HepG2 (cell line): ENCODE results near the gene C9orf43. TPM values are rescaled to one million over a fixed set of nuclear protein-coding genes. Genes with fewer than 3 reads are reported as not detected.
A peak's percentile ranks its signal among the peaks of the same experiment; 100 is the strongest.

Experiments
- ATAC-seq: fragments of 200-7000 bp; cut with Tn5 transposase; 3 replicates; pipeline ENCODE4 v1.9.1; 2020; ENCODE audit warnings: mild to moderate bottlenecking, moderate library complexity
- BruUV-seq: library from RNA; stranded (reverse); fragments of 400-500 nt; replicated peaks from 2 replicates; lab custom pipeline; 2021; lab: Mats Ljungman, UMichigan
- CTCF ChIA-PET: fragments of 300-600 bp; formaldehyde crosslinking; extraction: SDS; loops from one replicate; lab custom pipeline; 2021; ENCODE audit warnings: low total read pairs, inconsistent platforms, low intra/inter-chr PET ratio; lab: Yijun Ruan, JAX
- POLR2A ChIA-PET: fragments of 350-600 bp; sonication (Branson Sonifier 250); formaldehyde crosslinking; loops from one replicate; lab custom pipeline; 2020; ENCODE audit warnings: antibody characterized with exemption, inconsistent platforms; lab: Yijun Ruan, JAX
- DNase-seq: peaks from one replicate; pipeline ENCODE4 v3.0.0-alpha.2; 2015; ENCODE audit warnings: low spot score
- FAIRE-seq: peaks from 3 replicates; lab custom pipeline; 2011; peaks lifted over from hg19 to GRCh38; lab: Jason Lieb, UNC
- H2AFZ ChIP-seq: one replicate; pipeline ENCODE4 v1.6.1; 2011; ENCODE audit warnings: low read length, inconsistent platforms
- H3K27ac ChIP-seq: fragments of 300-600 bp; 3 replicates; pipeline ENCODE4 v1.8.0; 2011; ENCODE audit warnings: mixed run types, mild to moderate bottlenecking, mixed read lengths, low read length, inconsistent platforms; ENCODE audit not compliant: insufficient read depth; ENCODE audit errors: extremely low read length
- H3K27me3 ChIP-seq, 2 experiments: fragments of 200-600 bp in 1 of 2; 2 replicates in 1 of 2; 3 replicates in 1 of 2; pipeline versions ENCODE4 v1.6.0 to v1.8.0; 2011; ENCODE audit warnings: low read length in 2 of 2, mild to moderate bottlenecking in 2 of 2, moderate library complexity in 2 of 2, inconsistent platforms in 1 of 2; ENCODE audit not compliant: insufficient read depth in 2 of 2, control insufficient read depth in 1 of 2
- H3K36me3 ChIP-seq, 2 experiments: fragments of 200-600 bp in 1 of 2; replicated peaks in 1 of 2; 2 replicates in 1 of 2; 3 replicates in 1 of 2; pipeline versions ENCODE4 v1.5.1 to v1.8.0; 2011; ENCODE audit warnings: low read length in 2 of 2, inconsistent platforms in 1 of 2; ENCODE audit not compliant: insufficient read depth in 2 of 2, control insufficient read depth in 1 of 2
- H3K4me1 ChIP-seq: 2 replicates; pipeline ENCODE4 v1.5.1; 2012; ENCODE audit warnings: low read length, inconsistent platforms; ENCODE audit not compliant: insufficient read depth
- H3K4me2 ChIP-seq: 2 replicates; pipeline ENCODE4 v1.6.0; 2011; ENCODE audit warnings: low read depth, low read length, inconsistent platforms
- H3K4me3 ChIP-seq, 3 experiments: fragments of 200-600 bp in 1 of 3; sonication (generic), shearing (Covaris generic) in 1 of 3; replicated peaks in 1 of 3; 2 replicates each; pipeline ENCODE4 v1.5.1; 2011 to 2016; ENCODE audit warnings: low read length in 3 of 3, inconsistent platforms in 2 of 3, low read depth in 2 of 3, mild to moderate bottlenecking in 2 of 3, control low read depth in 1 of 3, mixed read lengths in 1 of 3; ENCODE audit not compliant: insufficient read depth in 1 of 3
- H3K79me2 ChIP-seq: one replicate; pipeline ENCODE4 v1.6.1; 2011; ENCODE audit warnings: low read length, inconsistent platforms; ENCODE audit not compliant: insufficient read depth
- H3K9ac ChIP-seq: 2 replicates; pipeline ENCODE4 v1.6.0; 2011; ENCODE audit warnings: mild to moderate bottlenecking, low read depth, low read length, inconsistent platforms; ENCODE audit not compliant: insufficient read depth
- H3K9me3 ChIP-seq: 2 replicates; pipeline ENCODE4 v1.5.1; 2012; ENCODE audit warnings: mild to moderate bottlenecking, low read length
- H4K20me1 ChIP-seq: 2 replicates; pipeline ENCODE4 v1.6.0; 2011; ENCODE audit warnings: inconsistent platforms, mild to moderate bottlenecking, low read length, moderate library complexity; ENCODE audit not compliant: insufficient read depth
- HNF4A ChIP-seq: sonication (generic); formaldehyde crosslinking; IDR thresholded peaks from 2 replicates; pipeline ENCODE4 v1.4.0; 2020; ENCODE audit warnings: missing genetic modification reagents
- IKZF5 ChIP-seq: IDR thresholded peaks from 2 replicates; pipeline ENCODE4 v1.6.1; 2018; ENCODE audit warnings: missing genetic modification reagents, mild to moderate bottlenecking, missing compliant biosample characterization
- KAT2B ChIP-seq: fragments of 150-350 bp; IDR thresholded peaks from 2 replicates; pipeline ENCODE4 v1.6.1; 2014; ENCODE audit warnings: low read depth, low read length, borderline replicate concordance
- MAZ ChIP-seq, 2 experiments: sonication (generic) in 1 of 2; formaldehyde crosslinking in 1 of 2; IDR thresholded peaks; 2 replicates each; pipeline versions ENCODE4 v1.5.0 to v1.6.1; 2012 to 2020; ENCODE audit warnings: low read depth in 2 of 2, mild to moderate bottlenecking in 2 of 2, borderline replicate concordance in 1 of 2, improper control_type of control experiment in 1 of 2, low read length in 1 of 2, missing genetic modification reagents in 1 of 2, moderate library complexity in 1 of 2
- PAXIP1 ChIP-seq: sonication (generic); formaldehyde crosslinking; conservative IDR thresholded peaks from 2 replicates; pipeline ENCODE4 v1.4.0; 2020; ENCODE audit warnings: mild to moderate bottlenecking, missing genetic modification reagents, moderate library complexity
- PCBP2 ChIP-seq: fragments of 200-400 bp; formaldehyde crosslinking; optimal IDR thresholded peaks from 2 replicates; pipeline ENCODE3; 2018; ENCODE audit warnings: low read length, low read depth; ENCODE audit not compliant: poor library complexity, severe bottlenecking
- RXRB ChIP-seq: IDR thresholded peaks from 2 replicates; pipeline ENCODE4 v1.6.1; 2016; ENCODE audit warnings: borderline replicate concordance, missing genetic modification reagents, missing compliant biosample characterization
- SALL1 ChIP-seq: sonication (generic); formaldehyde crosslinking; IDR thresholded peaks from 2 replicates; pipeline ENCODE4 v1.8.0; 2022; ENCODE audit warnings: mild to moderate bottlenecking, missing genetic modification reagents
- SAP130 ChIP-seq: IDR thresholded peaks from 2 replicates; pipeline ENCODE4 v1.6.1; 2016; ENCODE audit warnings: low read depth
- TEAD2 ChIP-seq: sonication (generic); formaldehyde crosslinking; IDR thresholded peaks from 2 replicates; pipeline ENCODE4 v1.9.0; 2021; ENCODE audit warnings: missing genetic modification reagents
- ZBTB3 ChIP-seq: sonication (generic); formaldehyde crosslinking; IDR thresholded peaks from 2 replicates; pipeline ENCODE4 v1.4.0; 2020; ENCODE audit warnings: low read depth, mild to moderate bottlenecking, moderate library complexity, missing genetic modification reagents, borderline replicate concordance
- ZBTB44 ChIP-seq: sonication (generic); formaldehyde crosslinking; IDR thresholded peaks from 2 replicates; pipeline ENCODE4 v1.4.0; 2020; ENCODE audit warnings: missing genetic modification reagents
- ZNF430 ChIP-seq: sonication (generic); formaldehyde crosslinking; IDR thresholded peaks from 2 replicates; pipeline ENCODE4 v1.9.0; 2021; ENCODE audit warnings: mild to moderate bottlenecking, missing genetic modification reagents
- ZNF503 ChIP-seq: sonication (generic); formaldehyde crosslinking; IDR thresholded peaks from 2 replicates; pipeline ENCODE4 v1.4.0; 2020; ENCODE audit warnings: missing genetic modification reagents
- ZNF615 ChIP-seq: sonication (generic); formaldehyde crosslinking; IDR thresholded peaks from 2 replicates; pipeline ENCODE4 v1.5.0; 2020; ENCODE audit warnings: mild to moderate bottlenecking, missing genetic modification reagents, borderline replicate concordance
- WGBS: methylation state at CpG from one replicate; pipeline ENCODE4 v1.1.6; 2017; ENCODE audit warnings: low lambda C conversion rate; 5-methylcytosine and 5-hydroxymethylcytosine counted together
- in situ Hi-C: cut with HindIII; loops from 2 replicates; pipeline ENCODE4 v1.10.0; 2017; ENCODE audit warnings: low pct_unique_long_range_greater_than_20kb; ENCODE audit not compliant: extremely low pct_ligation_motif_present
- intact Hi-C: fragments of 100-400 bp; cut with micrococcal nuclease; formaldehyde crosslinking; loops from one replicate; pipeline ENCODE4 v1.10.0; 2022; ENCODE audit not compliant: unreplicated experiment
- polyA plus RNA-seq, 8 experiments: library from polyadenylated mRNA; depleted of rRNA in 3 of 8; stranded (reverse) in 7 of 8; unstranded in 1 of 8; fragments of >200 nt; fragmentation: Illumina TruSeq in 4 of 8; extraction: Trizol in 4 of 8; gene quantifications; 2 replicates each; pipeline versions ENCODE4 v1.2.1 to v1.2.3, GENCODE V29; 2011 to 2016; ENCODE audit warnings: low read depth in 4 of 8, missing spikeins in 1 of 8, mixed read lengths in 1 of 8; ENCODE audit not compliant: insufficient read depth in 1 of 8
- total RNA-seq, 5 experiments: library from RNA; depleted of rRNA; stranded (reverse); fragments of >200 nt; fragmentation: Illumina TruSeq; extraction: Trizol; gene quantifications; 2 replicates each; pipeline ENCODE4 v1.2.3, GENCODE V29; 2016; ENCODE audit warnings: low read depth in 1 of 5

The C9orf43 gene
- total and polyA plus RNA-seq, 2 of the 13 experiments (the other 11 are each of a cell fraction or from before 2014, with no cell fraction given) = 0.24 to 0.31 TPM

GRCh38 chr9:113368348-113368981 is 42.1 kb upstream of the C9orf43 start:
- ChIA-PET CTCF (no interaction called here), POLR2A (interaction anchor here (0.8 to 2.2 kb wide), 3 partner anchors 19 to 93 kb away, joined by 3 to 6 read pairs (median 4); partner anchors contain the start of genes C9orf43, CDC26 and POLE3)
- 31% methylated on average over 5 of the region's 5 CpGs for WGBS
- Histone ChIP-seq H3K27ac (no peak overlapping the region), H3K9me3 (no peaks in the 10 kb centered on the region), H2AFZ (no peak overlapping the region), H3K9ac (no peak overlapping the region), H3K27me3 (no peaks in the 10 kb centered on the region), H3K4me2 (peak overlapping the region; percentile 34; the same call in 1 of the 2 replicates), H3K4me1 (peaks cover 72% of the 10 kb centered on the region), H3K4me3 (no peak overlapping the region), H3K36me3 (no peaks in the 10 kb centered on the region), H3K79me2 (no peaks in the 10 kb centered on the region), H4K20me1 (peaks cover 1% of the 10 kb centered on the region; the same call in 1 of the 2 replicates)
- DNase-seq (no peak), ATAC-seq (no peak; the same call in 2 of the 3 replicates), FAIRE-seq (no peak)
- BruUV-seq = no TSS peak
- in situ Hi-C loops = no loop called here
- intact Hi-C loops = no loop called here
- TF ChIP-seq ZNF615 (CRISPR knock-in tag) (no peak), IKZF5 (CRISPR knock-in tag) (peak; percentile 22; the same call in 1 of the 2 replicates), PCBP2 (no peak), ZBTB3 (no peak), ZNF503 (CRISPR knock-in tag) (no peak), TEAD2 (CRISPR knock-in tag) (no peak), ZNF430 (CRISPR knock-in tag) (no peak), KAT2B (no peak), SAP130 (CRISPR knock-in tag) (peak; percentile 15; the same call in 1 of the 2 replicates), HNF4A (peak; percentile 23; the same call in 1 of the 2 replicates), PAXIP1 (CRISPR knock-in tag) (0 out of 2 replicates have a peak, but pooled peaks have one; percentile 24), ZBTB44 (CRISPR knock-in tag) (no peak), SALL1 (CRISPR knock-in tag) (peak; percentile 49; the same call in 1 of the 2 replicates), MAZ (IDR thresholded peaks at IDR 0.05; ENCODE audit: borderline replicate concordance, low read depth, low read length) (no peak), MAZ (CRISPR knock-in tag; IDR thresholded peaks at IDR 0.05; ENCODE audit: low read depth) (no peak), RXRB (peak; percentile 35; the same call in 1 of the 2 replicates)
